ENCODE data around the gene PSMA4.
"Not testable (repeated sequence)": the region's sequence is repeated elsewhere in the genome, so short reads cannot be mapped to it uniquely, and the experiment has no call there.

The PSMA4 gene

DNA sequence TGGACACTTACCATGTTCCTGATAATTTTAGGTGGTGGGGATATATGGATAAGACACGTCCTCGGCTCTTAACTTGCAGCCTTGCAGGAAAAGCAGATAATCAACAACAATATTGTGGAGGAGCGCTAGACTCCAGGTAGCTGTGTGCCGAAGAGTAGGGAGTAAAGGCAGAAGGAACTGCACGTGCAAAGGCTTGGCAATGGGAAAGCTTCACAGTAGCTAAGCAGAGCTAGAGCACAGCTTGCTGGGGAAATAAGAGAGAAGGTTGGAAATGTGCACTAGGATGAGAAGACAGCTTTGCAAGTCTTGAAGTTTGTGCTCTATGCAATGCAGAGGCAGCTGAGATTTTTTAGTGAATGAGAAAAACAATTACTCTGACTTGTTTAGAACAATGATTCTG, 12.4 kb downstream of the PSMA4 start:
- DNase-seq, result no peak

DNA sequence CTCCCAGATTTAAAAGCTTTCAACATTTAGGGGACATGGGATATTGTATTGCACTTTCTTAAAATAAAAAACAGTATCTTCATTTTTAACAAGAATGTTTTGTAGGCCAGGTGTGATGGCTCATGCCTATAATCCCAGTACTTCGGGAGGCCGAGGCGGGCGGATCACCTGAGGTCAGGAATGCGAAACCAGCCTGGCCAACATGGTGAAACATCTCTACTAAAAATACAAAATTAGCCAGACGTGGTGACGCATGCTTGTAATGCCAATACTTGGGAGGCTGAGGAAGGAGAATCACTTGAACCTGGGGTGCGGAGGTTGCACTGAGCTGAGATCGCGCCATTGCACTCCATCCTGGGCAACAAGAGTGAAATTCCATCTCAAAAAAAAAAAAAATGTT, 20.0 kb downstream of the PSMA4 start:
- DNase-seq, result not testable (repeated sequence)

DNA sequence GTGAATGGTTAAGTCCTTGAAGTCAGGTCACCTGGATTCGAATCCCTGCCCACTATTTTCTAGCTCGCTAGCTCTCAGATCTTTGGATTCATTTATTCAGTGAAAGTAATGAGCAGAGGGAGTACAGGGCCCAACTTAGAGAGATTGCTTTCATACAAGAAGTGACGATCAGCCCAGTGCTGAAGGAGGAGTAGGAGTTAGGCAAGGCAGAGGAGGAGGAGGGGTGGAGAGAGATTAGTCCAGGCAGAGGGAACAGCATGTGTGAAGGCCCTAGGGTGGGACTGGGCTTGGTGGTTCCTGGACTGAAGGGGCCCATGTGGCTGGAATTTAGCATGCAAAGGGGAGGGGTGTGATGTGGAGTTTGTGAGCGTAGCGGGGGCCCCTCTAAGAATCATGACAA, 21.2 kb downstream of the PSMA4 start:
- no peak for DNase-seq

DNA sequence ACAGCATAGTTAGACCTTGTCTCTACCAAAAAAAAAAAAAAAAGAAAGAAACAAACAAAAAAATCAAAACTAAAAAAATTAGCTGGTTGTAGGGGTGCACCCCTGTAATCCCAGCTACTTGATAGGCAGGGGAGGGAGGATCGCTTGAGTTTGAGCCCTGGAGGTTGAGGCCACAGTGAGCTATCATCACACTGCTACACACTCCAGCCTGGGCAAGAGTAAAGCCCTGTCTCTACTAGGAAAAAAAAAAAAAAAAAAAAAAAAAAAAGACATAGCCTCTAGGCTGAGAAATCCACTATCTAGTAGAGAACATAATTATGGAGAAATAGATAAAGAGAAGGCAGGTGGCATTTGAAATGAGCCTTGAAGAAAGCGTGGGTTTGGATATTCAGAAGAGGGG, 22.8 kb downstream of the PSMA4 start:
- DNase-seq, result no peak

DNA sequence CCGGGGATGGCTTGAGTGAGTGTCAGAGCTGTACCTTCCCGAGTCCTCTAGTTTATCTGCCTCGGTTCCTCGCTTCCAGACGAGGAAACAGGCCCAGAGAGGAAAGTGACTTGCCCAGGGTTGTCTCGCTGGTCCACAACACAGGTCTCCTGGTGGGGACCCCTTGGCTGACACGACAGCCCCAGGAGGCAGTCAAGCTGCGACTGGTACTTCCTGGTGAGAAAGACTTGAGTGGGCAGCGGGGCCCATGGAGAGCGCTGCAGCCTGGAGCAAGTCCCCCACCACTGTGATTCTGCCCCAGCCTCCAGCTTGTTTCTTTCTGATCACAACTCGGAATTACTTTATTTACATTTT, 24.5 kb downstream of the PSMA4 start:
- no peak for DNase-seq

DNA sequence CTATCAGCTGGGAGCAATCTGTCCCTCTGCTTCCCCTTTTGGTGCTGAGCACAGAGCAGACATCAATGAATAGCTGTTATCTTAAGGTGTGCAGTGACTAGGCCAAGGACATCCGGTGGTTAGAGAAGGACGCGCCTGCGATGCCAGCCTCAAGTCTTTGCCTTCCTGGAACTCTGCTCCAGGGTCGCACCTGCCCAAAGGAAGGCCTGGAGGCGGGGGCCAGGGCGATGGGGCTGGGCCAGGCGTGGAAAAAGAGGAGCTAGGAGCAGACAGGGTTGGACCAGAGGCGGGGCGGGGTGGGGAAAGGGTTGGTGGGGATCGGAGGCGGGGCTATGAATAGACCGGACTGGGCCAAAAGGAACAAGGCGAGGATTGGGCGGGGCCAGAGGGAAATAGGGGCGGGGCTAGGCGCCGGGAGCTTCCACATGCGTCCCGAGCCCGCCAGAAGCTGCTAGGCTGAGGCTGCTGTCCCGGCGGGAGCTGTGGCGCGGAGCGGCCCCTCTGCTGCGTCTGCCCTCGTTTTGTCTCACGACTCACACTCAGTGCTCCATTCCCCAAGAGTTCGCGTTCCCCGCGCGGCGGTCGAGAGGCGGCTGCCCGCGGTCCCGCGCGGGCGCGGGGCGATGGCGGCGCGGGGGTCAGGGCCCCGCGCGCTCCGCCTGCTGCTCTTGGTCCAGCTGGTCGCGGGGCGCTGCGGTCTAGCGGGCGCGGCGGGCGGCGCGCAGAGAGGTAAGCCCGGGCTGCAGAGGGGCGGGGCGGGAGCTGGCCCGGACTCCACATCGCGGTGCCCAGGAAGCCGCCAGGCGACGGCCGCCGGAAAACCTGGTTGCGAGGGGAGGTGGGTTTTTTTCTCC, 25.1 kb downstream of the PSMA4 start, which contains the start of gene CHRNA5:
Gene CHRNA5, plus strand, starts transcription at position 424 of the 854 bp plus-strand sequence. Its CDS starts 200 bp downstream, at position 624.
- DNase-seq, result peak; percentile 41

DNA sequence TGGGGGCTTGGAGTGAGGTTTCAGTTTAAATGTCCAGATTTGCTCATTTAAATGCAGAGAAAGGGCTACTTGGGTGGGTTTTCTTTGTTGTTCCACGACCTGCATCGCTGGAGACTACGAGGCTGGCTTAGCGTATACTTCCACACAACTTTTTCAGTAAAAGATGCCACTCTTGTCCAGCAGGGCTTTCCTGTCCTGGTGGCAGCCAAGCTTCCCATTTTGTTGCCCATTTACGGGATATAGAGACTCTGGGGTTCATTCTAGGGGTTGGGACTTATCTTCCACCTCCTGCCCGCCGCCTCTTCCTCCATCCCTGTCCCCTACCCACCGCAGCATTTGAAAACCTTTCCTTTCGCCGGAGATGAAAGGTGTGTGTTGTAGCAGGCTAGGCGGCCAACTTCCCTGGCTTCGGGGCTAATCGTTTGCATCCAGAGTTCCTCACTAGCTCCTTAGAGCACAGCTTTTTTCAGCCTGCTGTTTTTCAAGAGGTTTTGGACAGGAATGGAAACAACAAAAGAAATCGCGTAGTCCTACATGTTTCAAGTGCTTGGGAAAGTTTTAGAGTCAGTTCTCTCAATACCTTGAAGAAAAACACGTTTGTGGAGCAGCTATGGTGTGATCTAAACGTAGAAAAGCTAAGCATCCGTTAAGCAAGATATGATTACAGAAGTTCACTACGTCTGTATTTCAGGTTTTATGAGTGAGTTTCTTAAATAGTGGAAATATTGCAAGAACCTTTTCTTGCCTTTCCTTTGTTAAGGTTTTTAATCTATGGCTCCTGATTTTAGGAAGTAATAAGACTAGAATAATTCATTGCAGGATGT, 25.9 kb downstream of the PSMA4 start:
- DNase-seq, result no peak

DNA sequence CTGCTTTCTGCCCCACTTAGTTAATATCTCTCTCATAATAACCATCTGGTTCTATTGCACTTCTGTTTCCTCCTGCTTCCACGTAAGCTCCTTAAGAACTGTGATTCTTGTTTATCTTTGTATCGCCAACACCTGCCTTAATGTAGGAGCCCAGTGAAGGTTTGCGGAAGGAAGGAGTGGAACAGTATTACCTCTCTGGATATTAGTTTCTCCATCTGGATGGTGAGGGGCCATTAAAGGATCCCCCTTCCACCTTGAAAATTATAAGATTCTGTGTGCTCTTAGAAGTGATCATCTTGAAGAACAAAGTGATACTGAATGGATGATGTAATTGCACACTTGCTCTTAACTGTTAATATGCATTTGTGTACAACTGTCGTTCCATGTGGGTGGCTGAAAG, 27.3 kb downstream of the PSMA4 start:
- DNase-seq, result no peak

DNA sequence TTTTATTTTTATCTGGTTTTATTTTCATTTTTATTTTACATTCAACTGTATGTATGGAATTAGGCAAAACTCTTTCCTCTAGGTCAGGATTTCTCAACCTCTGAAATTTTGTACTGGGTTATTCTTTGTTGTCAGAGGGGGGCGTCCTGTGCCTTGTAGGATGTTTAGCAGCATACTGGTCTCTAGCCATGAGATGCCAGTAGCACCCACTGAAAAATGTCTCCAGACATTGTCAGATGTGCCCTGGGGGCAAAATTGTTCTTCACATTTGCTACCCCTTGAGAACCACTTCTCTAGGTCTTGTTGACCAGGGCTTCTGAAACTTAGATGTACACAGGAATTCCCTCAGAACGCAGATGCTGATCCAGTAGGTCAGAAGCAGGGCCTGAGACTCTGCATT, 30.5 kb downstream of the PSMA4 start:
- no peak for DNase-seq

DNA sequence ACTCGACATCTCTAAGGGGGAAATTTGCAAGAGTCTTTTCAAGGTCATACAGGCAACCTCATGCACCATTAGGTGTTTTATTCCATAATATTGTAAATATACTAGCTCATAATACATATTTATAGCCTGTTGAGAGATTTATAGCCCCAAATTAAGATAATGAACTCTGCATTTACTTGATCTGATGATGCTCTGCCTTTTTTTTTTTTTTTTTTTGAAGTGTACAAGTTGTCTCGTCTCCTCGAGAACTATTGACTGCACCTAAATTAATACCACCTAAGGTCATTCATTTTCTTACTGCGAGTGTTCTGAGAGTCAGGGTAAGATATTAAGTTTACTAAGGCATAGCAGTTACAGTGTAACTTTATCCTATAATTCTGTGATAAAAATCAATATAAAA, 31.1 kb downstream of the PSMA4 start:
- DNase-seq, result no peak

DNA sequence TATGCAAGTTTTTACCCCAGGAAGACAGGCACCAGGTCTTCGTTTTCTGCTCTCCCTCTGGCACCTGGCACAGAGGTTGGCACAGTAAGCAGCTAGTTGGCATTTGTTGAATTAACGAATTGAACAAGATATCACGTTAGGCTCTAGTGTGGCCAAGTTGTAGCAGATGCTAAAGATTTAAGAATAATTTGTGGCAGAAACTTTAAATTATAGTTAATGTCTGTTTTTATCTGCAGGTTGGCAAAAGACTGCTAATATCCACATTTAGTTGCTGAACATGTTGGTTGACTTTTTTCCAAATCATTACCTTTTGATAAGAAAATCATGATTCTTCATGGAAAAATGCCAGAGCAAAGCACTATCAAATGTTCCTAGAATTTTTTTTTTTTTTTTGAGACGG, 33.2 kb downstream of the PSMA4 start:
- no peak for DNase-seq

DNA sequence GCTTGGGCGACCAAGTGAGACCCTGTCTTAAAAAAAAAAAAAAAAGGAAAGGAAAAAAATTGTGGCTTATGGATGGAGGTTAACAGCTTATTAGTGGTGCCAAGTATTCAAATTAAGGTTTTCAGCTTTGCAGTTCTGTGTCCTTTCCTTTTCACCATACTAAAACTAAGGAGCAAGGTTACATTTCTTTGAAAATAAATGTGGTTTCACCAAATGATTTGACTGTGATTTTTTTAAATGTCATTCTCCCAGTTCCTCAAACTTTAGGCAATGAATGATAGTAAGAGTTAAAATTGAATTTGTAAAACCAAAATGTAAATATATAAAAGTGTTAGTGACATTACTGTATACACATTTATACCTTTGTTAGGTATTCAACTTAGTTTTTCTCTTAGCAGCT, 34.7 kb downstream of the PSMA4 start:
- DNase-seq, result no peak

DNA sequence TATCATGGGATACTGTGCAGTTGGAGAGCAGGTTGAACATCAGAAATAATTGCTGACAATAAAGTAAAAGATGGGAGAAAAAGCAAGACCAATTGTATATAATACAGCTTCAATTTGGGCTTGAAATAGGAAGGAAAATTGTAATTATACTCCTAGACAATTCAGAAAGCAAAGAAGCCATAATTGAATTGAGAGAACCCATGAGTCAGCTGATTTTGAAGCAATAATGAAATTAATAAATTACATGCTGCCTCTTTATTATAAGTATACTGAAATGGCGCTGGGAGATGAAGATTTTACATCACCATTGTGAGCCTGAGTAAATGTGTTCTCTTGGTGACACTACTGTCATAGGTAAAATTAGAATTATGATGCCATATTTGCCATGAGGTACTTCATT, 57.3 kb downstream of the PSMA4 start:
- DNase-seq, result no peak

DNA sequence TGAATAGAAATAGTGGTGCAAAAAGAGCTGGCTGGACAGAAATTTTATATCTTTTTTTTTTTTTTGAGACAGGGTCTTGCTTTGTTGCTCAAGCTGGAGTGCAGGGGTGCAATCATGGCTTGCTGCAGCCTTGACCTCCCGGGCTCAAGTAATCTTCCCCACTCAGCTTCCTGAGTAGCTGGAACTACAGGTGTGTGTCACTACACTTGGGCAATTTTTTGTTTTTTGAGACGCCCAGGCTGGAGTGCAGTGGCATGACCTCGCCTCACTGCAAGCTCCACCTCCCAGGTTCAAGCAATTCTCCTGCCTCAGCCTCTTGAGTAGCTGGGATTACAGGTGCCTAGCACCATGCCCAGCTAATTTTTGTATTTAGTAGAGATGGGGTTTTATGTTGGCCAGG, 58.1 kb downstream of the PSMA4 start:
- no peak for DNase-seq

DNA sequence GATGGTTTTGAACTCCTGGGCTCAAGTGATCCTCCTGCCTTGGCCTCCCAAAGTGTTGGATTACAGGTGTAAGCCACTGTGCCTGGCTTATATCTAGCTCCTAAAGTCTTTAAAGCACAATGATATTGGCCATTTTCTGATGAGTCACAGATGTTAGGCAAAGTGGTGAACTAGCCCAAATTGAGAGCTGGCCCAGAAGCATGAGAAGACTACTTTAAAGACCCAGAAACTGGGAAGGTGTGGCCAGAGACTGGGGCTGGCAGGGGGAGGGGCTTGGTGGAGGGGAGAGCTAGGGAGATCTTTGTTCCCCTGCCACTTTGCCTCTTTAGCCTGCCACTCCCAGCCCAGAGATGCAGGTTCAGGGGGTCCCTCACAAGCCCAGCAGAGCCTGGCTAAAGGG, 58.9 kb downstream of the PSMA4 start:
- DNase-seq, result no peak
